GM12872 (cell line): ENCODE data around the gene TRIM2.

Experiments
- TF ChIP-seq, protein P1 (sequence below): IDR thresholded peaks from 3 replicates; pipeline ENCODE4 v1.5.1; 2011; ENCODE audit warnings: low read depth, mild to moderate bottlenecking, low read length, moderate library complexity; ENCODE audit not compliant: insufficient read depth

TRIM2 gene

GRCh38 chr4:153217440-153217839 lies 13.2 kb downstream of the TRIM2 start:
- TF ChIP-seq, protein P1, sequence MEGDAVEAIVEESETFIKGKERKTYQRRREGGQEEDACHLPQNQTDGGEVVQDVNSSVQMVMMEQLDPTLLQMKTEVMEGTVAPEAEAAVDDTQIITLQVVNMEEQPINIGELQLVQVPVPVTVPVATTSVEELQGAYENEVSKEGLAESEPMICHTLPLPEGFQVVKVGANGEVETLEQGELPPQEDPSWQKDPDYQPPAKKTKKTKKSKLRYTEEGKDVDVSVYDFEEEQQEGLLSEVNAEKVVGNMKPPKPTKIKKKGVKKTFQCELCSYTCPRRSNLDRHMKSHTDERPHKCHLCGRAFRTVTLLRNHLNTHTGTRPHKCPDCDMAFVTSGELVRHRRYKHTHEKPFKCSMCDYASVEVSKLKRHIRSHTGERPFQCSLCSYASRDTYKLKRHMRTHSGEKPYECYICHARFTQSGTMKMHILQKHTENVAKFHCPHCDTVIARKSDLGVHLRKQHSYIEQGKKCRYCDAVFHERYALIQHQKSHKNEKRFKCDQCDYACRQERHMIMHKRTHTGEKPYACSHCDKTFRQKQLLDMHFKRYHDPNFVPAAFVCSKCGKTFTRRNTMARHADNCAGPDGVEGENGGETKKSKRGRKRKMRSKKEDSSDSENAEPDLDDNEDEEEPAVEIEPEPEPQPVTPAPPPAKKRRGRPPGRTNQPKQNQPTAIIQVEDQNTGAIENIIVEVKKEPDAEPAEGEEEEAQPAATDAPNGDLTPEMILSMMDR = no peak

- TF ChIP-seq, protein P1 = no peak
Observed at GRCh38 chr4:153218961-153219360, 14.7 kb downstream of the TRIM2 start.

DNA sequence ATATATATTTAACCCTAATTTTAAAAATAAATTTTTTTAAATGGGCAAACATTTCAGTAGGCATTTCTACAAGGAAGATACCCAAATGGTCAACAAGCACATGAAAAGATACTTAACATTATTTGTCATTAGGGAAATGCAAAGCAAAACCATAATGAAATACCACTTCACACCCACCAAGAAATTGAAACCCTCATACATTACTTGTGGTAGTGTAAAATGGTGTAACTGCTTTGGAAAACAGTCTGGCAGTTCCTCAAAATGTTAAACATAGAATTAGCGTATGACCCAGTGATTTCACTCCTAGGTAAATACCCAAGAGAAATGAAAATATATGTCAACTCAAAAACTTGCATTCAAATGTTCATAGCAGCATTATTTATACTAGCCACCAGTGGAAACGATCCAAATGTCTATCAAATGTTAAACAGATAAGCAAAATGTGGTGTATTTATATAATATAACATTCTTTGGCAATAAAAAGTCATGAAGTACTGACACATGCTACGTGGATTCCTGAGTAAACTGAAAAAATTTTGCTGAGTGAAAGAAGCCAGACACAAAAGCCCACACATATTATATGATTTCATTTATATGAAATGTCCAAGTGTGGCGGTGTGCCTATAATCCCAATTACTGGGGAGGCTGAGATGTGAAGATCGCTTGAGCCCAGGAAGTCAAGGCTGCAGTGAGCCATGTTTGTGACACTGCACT lies 16.6 kb downstream of the TRIM2 start:
- TF ChIP-seq, protein P1 = no peak

- TF ChIP-seq, protein P1 = no peak
Observed at GRCh38 chr4:153221783-153222706, 17.8 kb downstream of the TRIM2 start.

DNA sequence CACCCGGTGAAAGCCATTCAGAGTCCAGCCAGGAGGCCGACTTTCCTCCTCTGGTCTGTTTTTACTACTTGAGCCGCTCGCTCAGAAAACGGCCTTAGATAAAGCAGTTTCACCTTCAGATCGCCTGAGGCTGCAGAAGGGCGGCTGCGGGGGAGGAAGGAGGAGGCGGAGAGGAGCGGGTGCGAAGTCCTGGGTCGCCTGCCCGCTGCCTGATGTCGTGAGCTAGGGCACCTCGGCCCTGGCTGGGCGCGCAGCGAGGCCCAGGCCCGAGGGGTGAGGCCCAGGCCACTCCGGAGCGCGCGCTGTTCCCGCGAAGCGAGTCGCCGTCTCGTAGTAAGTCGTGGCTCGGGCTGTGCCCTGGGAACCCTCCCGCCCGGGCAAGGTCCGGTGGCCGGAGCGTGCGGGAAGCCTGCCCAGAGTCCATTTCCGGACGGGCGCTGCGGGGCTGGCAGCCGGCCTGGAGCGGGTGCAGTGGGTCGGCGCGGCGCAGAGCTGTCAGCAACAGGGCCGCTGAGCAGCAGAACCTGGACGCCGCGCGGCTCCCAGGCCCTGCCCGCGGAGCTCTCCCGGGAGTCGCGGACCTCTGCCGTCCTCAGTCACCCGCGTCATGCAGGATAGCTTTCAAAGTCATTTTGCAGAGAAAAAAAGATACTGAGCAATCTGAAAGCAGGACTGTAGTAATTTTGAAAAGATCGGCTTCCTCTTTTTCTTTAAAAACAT lies 18.6 kb downstream of the TRIM2 start:
- TF ChIP-seq, protein P1 = no peak

- TF ChIP-seq, protein P1 = no peak
Observed at GRCh38 chr4:153223427-153223801, 19.2 kb downstream of the TRIM2 start.

DNA sequence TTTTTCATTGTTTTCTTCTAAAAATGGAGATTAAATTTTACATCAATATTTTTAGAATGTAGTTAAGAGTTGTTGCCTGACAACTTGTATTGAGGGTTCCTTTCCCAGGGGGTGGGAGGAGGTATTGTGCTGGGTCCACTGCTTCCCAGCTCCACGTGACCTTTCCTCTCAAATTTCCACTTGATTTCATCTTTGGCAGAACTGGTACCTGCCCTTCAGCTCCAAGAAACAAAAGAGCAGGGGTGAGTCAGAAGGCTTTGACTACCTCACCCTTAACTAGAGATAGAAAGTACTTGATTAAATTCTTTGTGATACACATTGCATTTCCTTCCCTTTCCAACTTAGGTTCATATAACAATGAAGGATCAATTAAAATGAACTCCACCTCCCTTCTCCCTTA lies 19.7 kb downstream of the TRIM2 start:
- TF ChIP-seq, protein P1 = no peak
